Keratinocyte (primary cell): ENCODE results near the gene POTEJ. TPM values are rescaled to one million over a fixed set of nuclear protein-coding genes. Genes with fewer than 3 reads are reported as not detected.
"Not testable (repeated sequence)": the region's sequence is repeated elsewhere in the genome, so short reads cannot be mapped to it uniquely, and the experiment has no call there.

Source experiments
- DNase-seq: peaks from one replicate; pipeline ENCODE4 v3.0.0-alpha.2; 2011; ENCODE audit warnings: low read depth, missing footprints, low spot score
- FAIRE-seq: peaks from 2 replicates; lab custom pipeline; 2011; peaks lifted over from hg19 to GRCh38; lab: Jason Lieb, UNC
- H2AFZ ChIP-seq: 2 replicates; pipeline ENCODE4 v1.6.0; 2012; ENCODE audit warnings: low read length, control low read depth, inconsistent platforms; ENCODE audit not compliant: control insufficient read depth
- H3K27ac ChIP-seq: 2 replicates; pipeline ENCODE4 v1.5.1; 2011; ENCODE audit warnings: low read length; ENCODE audit not compliant: control insufficient read depth, insufficient read depth
- H3K27me3 ChIP-seq: 3 replicates; pipeline ENCODE4 v1.6.0; 2011; ENCODE audit warnings: low read length; ENCODE audit not compliant: control insufficient read depth, insufficient read depth; ENCODE audit errors: extremely low read depth
- H3K36me3 ChIP-seq, 2 experiments: 2 replicates in 1 of 2; 3 replicates in 1 of 2; pipeline ENCODE4 v1.5.1; 2011; ENCODE audit warnings: low read length in 2 of 2, mild to moderate bottlenecking in 1 of 2; ENCODE audit not compliant: control insufficient read depth in 2 of 2, insufficient read depth in 2 of 2; ENCODE audit errors: extremely low read depth in 1 of 2
- H3K4me1 ChIP-seq: 3 replicates; pipeline ENCODE4 v1.5.1; 2011; ENCODE audit warnings: low read length; ENCODE audit not compliant: control insufficient read depth, insufficient read depth; ENCODE audit errors: extremely low read depth
- H3K4me2 ChIP-seq: 3 replicates; pipeline ENCODE4 v1.6.0; 2011; ENCODE audit warnings: low read depth, low read length; ENCODE audit not compliant: control insufficient read depth, insufficient read depth; ENCODE audit errors: extremely low read depth
- H3K4me3 ChIP-seq, 3 experiments: fragments of 200-600 bp in 1 of 3; sonication (generic) in 1 of 3; 2 replicates in 2 of 3; 3 replicates in 1 of 3; pipeline ENCODE4 v1.5.1; 2011 to 2016; ENCODE audit warnings: low read length in 3 of 3, mild to moderate bottlenecking in 3 of 3, control low read depth in 2 of 3, inconsistent platforms in 1 of 3, low read depth in 1 of 3, mixed read lengths in 1 of 3, mixed run types in 1 of 3, moderate library complexity in 1 of 3; ENCODE audit not compliant: control insufficient read depth in 2 of 3, insufficient read depth in 2 of 3; ENCODE audit errors: extremely low read depth in 1 of 3
- H3K79me2 ChIP-seq: 2 replicates; pipeline ENCODE4 v1.6.0; 2012; ENCODE audit warnings: low read length; ENCODE audit not compliant: control insufficient read depth, insufficient read depth
- H3K9ac ChIP-seq: 3 replicates; pipeline ENCODE4 v1.6.0; 2011; ENCODE audit warnings: low read length; ENCODE audit not compliant: control insufficient read depth, insufficient read depth; ENCODE audit errors: extremely low read depth
- H3K9me1 ChIP-seq: 3 replicates; pipeline ENCODE4 v1.6.0; 2011; ENCODE audit warnings: low read length; ENCODE audit not compliant: control insufficient read depth, insufficient read depth; ENCODE audit errors: extremely low read depth
- H3K9me3 ChIP-seq: 2 replicates; pipeline ENCODE4 v1.5.1; 2012; ENCODE audit warnings: low read depth, low read length; ENCODE audit not compliant: control insufficient read depth
- H4K20me1 ChIP-seq: 3 replicates; pipeline ENCODE4 v1.6.0; 2011; ENCODE audit warnings: low read length; ENCODE audit not compliant: control insufficient read depth, insufficient read depth; ENCODE audit errors: extremely low read depth
- dilution Hi-C: fragments of 300-500 bp; cut with MboI; formaldehyde crosslinking; loops from one replicate; pipeline ENCODE4 v1.7.0; 2020; ENCODE audit warnings: low sequenced_read_pairs; ENCODE audit not compliant: extremely low pct_ligation_motif_present
- polyA plus RNA-seq, 5 experiments: library from polyadenylated mRNA; depleted of rRNA in 3 of 5; stranded (reverse) in 3 of 5; stranded (forward) in 1 of 5; unstranded in 1 of 5; fragments of >200 nt; gene quantifications; 1 replicate in 1 of 5; 2 replicates in 3 of 5; 3 replicates in 1 of 5; pipeline versions ENCODE4 v1.2.1 to v1.2.3, GENCODE V29; 2011 to 2012; ENCODE audit warnings: missing spikeins in 2 of 5, low read depth in 1 of 5, low replicate concordance in 1 of 5

The POTEJ gene
- polyA plus RNA-seq, 1 donor (not counting 4 experiments of a cell fraction or from before 2014, with no cell fraction given), result not detected

DNA sequence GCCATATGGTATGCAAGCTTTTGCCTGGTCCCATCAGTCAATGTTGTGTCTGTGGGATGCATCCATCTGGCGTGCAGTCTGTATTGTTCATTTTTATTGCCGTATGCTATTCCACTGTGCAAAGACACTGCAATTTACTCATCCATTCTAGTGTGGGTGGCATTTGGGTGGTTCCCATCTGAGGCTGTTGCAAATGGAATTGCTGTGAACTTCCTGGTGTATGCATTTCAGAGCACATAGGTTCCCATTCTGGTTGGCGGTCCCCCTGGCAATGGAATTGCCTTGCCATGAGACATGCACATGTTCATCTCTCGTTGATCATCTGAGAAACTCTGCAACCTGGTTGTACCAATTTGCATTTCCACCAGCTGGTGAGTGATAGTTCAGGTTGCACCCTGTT, 33.7 kb upstream of the POTEJ start:
- FAIRE-seq, H3K4me2 ChIP-seq, H4K20me1 ChIP-seq, H3K9me1 ChIP-seq, H3K9me3 ChIP-seq, H3K9ac ChIP-seq, dilution Hi-C loops, H2AFZ ChIP-seq, H3K36me3 ChIP-seq, H3K4me1 ChIP-seq, H3K27ac ChIP-seq, H3K27me3 ChIP-seq, H3K79me2 ChIP-seq, H3K4me3 ChIP-seq, DNase-seq: not testable (repeated sequence)

DNA sequence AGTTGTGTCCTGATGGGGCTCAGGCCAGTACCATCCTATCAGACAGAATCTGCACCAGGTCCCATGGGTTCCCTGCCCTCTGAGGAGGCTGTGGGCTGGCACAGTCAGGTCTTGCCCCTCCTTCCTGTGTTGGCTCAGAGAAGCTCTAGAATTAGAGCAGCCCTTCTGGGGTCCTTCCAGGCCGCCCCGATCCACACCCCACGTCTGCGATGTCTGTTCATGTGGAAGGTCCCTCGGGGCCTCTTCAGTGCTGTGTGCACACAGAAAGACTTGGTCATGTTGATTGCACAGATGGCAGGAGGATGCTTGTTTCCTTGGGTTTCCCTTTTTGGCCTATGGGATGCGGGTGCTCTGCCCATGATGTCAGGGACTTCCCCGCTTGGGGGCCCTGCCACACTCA, 32.1 kb upstream of the POTEJ start:
- FAIRE-seq, H3K27me3 ChIP-seq, H4K20me1 ChIP-seq, H2AFZ ChIP-seq, H3K79me2 ChIP-seq, H3K4me1 ChIP-seq, H3K9me3 ChIP-seq, H3K27ac ChIP-seq, H3K4me3 ChIP-seq, H3K9ac ChIP-seq, dilution Hi-C loops, DNase-seq, H3K4me2 ChIP-seq, H3K36me3 ChIP-seq, H3K9me1 ChIP-seq: not testable (repeated sequence)

DNA sequence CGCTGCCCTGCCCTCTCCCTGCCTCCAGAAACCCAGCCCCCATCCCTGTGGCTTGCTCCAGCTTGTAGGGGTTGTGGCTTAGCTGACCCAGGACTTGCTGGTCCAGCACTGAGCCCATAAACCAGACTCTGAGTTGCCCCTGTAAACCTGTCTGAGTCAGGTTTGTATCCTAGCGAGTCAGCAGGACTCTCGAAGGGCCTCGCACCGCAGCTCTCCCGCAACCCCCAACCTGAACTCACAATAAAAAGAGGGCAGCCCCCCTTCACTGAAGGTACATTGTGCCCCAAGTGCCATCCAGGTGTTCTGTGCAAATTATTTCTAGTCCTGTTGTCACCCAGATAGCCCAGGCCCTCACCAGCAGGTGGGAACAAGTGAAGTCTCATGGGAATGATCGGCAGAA, 29.7 kb upstream of the POTEJ start:
- DNase-seq, dilution Hi-C loops: not testable (repeated sequence)

DNA sequence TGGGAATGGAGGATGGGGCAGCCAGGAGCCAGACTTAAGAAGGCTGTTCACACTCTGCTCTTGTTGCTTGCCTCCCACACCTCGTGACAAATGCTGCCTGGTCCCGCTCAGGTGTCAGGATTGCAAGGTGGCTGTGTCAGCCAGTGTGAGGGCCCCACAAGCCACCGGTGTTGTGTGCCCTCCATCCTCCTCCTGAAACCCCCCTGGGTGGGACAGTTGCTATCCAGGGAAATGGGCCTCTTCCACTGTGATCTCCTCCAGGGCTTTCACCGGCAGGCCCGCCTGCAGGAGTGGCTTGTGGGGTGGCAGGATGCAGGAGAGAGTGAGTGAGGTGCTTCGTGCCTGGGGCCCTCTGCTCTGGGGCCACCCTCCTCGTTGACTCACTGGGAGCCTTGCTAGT, 28.3 kb upstream of the POTEJ start:
- H3K9ac ChIP-seq, H3K9me1 ChIP-seq, H3K36me3 ChIP-seq, H3K27me3 ChIP-seq, DNase-seq, H4K20me1 ChIP-seq, H3K4me3 ChIP-seq, H3K4me2 ChIP-seq, H2AFZ ChIP-seq, H3K79me2 ChIP-seq, FAIRE-seq, H3K4me1 ChIP-seq, dilution Hi-C loops, H3K27ac ChIP-seq, H3K9me3 ChIP-seq: not testable (repeated sequence)

More for the DNA sequence above, 29.7 kb upstream of the POTEJ start:
- H3K4me2 ChIP-seq, H3K27ac ChIP-seq, H3K9me3 ChIP-seq, H3K36me3 ChIP-seq, FAIRE-seq, H4K20me1 ChIP-seq, H3K9ac ChIP-seq, H3K9me1 ChIP-seq, H3K27me3 ChIP-seq, H3K4me1 ChIP-seq, H3K79me2 ChIP-seq, H3K4me3 ChIP-seq, H2AFZ ChIP-seq: not testable (repeated sequence)

GRCh38 chr2:130583582-130583981, 27.7 kb upstream of the POTEJ start:
- H3K4me1 ChIP-seq, FAIRE-seq, dilution Hi-C loops: not testable (repeated sequence)

More at GRCh38 chr2:130583582-130583981, 27.7 kb upstream of the POTEJ start:
- not testable (repeated sequence) for H3K27ac ChIP-seq, DNase-seq, H3K4me3 ChIP-seq, H3K36me3 ChIP-seq, H2AFZ ChIP-seq, H3K9ac ChIP-seq, H3K9me1 ChIP-seq, H3K79me2 ChIP-seq, H3K27me3 ChIP-seq, H4K20me1 ChIP-seq, H3K9me3 ChIP-seq, H3K4me2 ChIP-seq
